Measurements from ENCODE around the gene SSR4.

DNA sequence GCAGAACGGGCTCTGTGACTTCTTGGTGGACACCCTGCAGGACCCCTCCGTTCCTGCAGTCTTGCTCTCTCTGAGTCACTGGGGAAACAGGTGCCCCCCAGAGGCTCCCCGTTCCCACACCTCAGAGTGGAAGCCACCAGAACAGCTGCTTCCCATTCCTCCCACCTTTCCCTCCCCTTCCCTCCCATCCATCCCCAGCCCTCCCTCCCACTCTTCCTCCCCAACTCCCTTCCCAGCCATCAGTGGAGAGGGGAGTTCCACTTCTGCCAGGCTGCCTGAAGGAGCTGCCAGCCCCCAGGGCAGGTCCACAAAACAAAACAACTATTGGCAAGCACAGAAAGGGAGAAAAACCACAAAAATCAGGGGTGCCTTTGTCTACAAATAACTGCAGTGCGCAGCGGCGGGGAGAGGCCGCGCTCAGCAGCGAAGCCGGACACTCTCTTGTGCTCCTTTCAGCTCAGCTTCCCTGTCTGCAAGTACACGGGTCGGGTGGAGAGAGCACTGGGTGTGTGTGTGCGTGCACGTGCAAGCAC, 8.1 kb downstream of the SSR4 start:
- TF ChIP-seq, protein P1, sequence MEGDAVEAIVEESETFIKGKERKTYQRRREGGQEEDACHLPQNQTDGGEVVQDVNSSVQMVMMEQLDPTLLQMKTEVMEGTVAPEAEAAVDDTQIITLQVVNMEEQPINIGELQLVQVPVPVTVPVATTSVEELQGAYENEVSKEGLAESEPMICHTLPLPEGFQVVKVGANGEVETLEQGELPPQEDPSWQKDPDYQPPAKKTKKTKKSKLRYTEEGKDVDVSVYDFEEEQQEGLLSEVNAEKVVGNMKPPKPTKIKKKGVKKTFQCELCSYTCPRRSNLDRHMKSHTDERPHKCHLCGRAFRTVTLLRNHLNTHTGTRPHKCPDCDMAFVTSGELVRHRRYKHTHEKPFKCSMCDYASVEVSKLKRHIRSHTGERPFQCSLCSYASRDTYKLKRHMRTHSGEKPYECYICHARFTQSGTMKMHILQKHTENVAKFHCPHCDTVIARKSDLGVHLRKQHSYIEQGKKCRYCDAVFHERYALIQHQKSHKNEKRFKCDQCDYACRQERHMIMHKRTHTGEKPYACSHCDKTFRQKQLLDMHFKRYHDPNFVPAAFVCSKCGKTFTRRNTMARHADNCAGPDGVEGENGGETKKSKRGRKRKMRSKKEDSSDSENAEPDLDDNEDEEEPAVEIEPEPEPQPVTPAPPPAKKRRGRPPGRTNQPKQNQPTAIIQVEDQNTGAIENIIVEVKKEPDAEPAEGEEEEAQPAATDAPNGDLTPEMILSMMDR (conservative IDR thresholded peaks at IDR 0.05; ENCODE audit: low read length) = no peak
- no peak for TF ChIP-seq EZH2phosphoT487 (IDR thresholded peaks at IDR 0.05; ENCODE audit: borderline replicate concordance, low read depth, low read length)

All from OCI-LY7 (cell line).